H9 (cell line): ENCODE data around the gene TESK2. TPM values are rescaled to one million over a fixed set of nuclear protein-coding genes. Genes with fewer than 3 reads are reported as not detected.

Experiments used
- DNase-seq: peaks from one replicate; pipeline ENCODE4 v3.0.0-alpha.2; 2017
- H2AFZ ChIP-seq: one replicate; pipeline ENCODE4 v1.6.1; 2013; ENCODE audit warnings: mild to moderate bottlenecking, low read length, control low read depth, moderate library complexity
- H2AK5ac ChIP-seq: 2 replicates; pipeline ENCODE4 v1.6.1; 2013; ENCODE audit warnings: low read length, control low read depth, mixed read lengths; ENCODE audit not compliant: insufficient read length
- H2BK120ac ChIP-seq: one replicate; pipeline ENCODE4 v1.6.1; 2013; ENCODE audit warnings: low read depth, mild to moderate bottlenecking, low read length, control low read depth, inconsistent platforms; ENCODE audit not compliant: poor library complexity, severe bottlenecking
- H2BK12ac ChIP-seq: 2 replicates; pipeline ENCODE4 v1.6.1; 2013; ENCODE audit warnings: low read length, control low read depth, mixed read lengths, low read depth; ENCODE audit not compliant: insufficient read length
- H2BK15ac ChIP-seq: 2 replicates; pipeline ENCODE4 v1.6.1; 2013; ENCODE audit warnings: low read depth, low read length, control low read depth
- H2BK20ac ChIP-seq: one replicate; pipeline ENCODE4 v1.6.1; 2013; ENCODE audit warnings: low read depth, mild to moderate bottlenecking, low read length, control low read depth, inconsistent platforms; ENCODE audit not compliant: poor library complexity, severe bottlenecking
- H2BK5ac ChIP-seq: 2 replicates; pipeline ENCODE4 v1.6.1; 2013; ENCODE audit warnings: low read length, control low read depth, mixed read lengths; ENCODE audit not compliant: insufficient read length
- H3K14ac ChIP-seq: 2 replicates; pipeline ENCODE4 v1.6.1; 2013; ENCODE audit warnings: low read length, control low read depth; ENCODE audit not compliant: insufficient read depth
- H3K18ac ChIP-seq: 2 replicates; pipeline ENCODE4 v1.6.1; 2013; ENCODE audit warnings: low read depth, mild to moderate bottlenecking, mixed read lengths, low read length, control low read depth; ENCODE audit not compliant: insufficient read length
- H3K23ac ChIP-seq: 2 replicates; pipeline ENCODE4 v1.6.1; 2013; ENCODE audit warnings: low read length, control low read depth, mixed read lengths, low read depth; ENCODE audit not compliant: insufficient read length
- H3K23me2 ChIP-seq: 2 replicates; pipeline ENCODE4 v1.6.1; 2013; ENCODE audit warnings: low read depth, mild to moderate bottlenecking, mixed read lengths, low read length, control low read depth; ENCODE audit not compliant: insufficient read length, poor library complexity, severe bottlenecking
- H3K27ac ChIP-seq: 2 replicates; pipeline ENCODE4 v1.5.1; 2013; ENCODE audit warnings: low read length, control low read depth, mixed read lengths, low read depth; ENCODE audit not compliant: insufficient read length
- H3K27me3 ChIP-seq: 2 replicates; pipeline ENCODE4 v1.6.1; 2013; ENCODE audit warnings: low read length, control low read depth, inconsistent platforms; ENCODE audit not compliant: insufficient read depth
- H3K4ac ChIP-seq: 2 replicates; pipeline ENCODE4 v1.6.1; 2013; ENCODE audit warnings: low read depth, mild to moderate bottlenecking, control low read depth, inconsistent platforms, low read length, moderate library complexity
- H3K4me1 ChIP-seq: 2 replicates; pipeline ENCODE4 v1.6.1; 2013; ENCODE audit warnings: low read length, control low read depth, inconsistent platforms; ENCODE audit not compliant: insufficient read depth
- H3K4me2 ChIP-seq: 2 replicates; pipeline ENCODE4 v1.6.1; 2013; ENCODE audit warnings: low read length, control low read depth, mixed read lengths; ENCODE audit not compliant: insufficient read length, insufficient read depth
- H3K56ac ChIP-seq: 2 replicates; pipeline ENCODE4 v1.6.1; 2013; ENCODE audit warnings: low read depth, mild to moderate bottlenecking, mixed read lengths, low read length, control low read depth; ENCODE audit not compliant: insufficient read length
- H3K79me1 ChIP-seq: 2 replicates; pipeline ENCODE4 v1.6.1; 2013; ENCODE audit warnings: low read depth, mild to moderate bottlenecking, moderate library complexity, low read length, control low read depth, inconsistent platforms; ENCODE audit not compliant: insufficient read depth, poor library complexity, severe bottlenecking
- H3K79me2 ChIP-seq: 2 replicates; pipeline ENCODE4 v1.6.1; 2013; ENCODE audit warnings: low read length, control low read depth, inconsistent platforms; ENCODE audit not compliant: insufficient read depth
- H3K9ac ChIP-seq: 2 replicates; pipeline ENCODE4 v1.6.1; 2013; ENCODE audit warnings: low read length, control low read depth, mixed read lengths; ENCODE audit not compliant: insufficient read length; ENCODE audit errors: extremely low read depth
- H3K9me3 ChIP-seq: one replicate; pipeline ENCODE4 v1.6.1; 2013; ENCODE audit warnings: low read depth, low read length, inconsistent platforms; ENCODE audit not compliant: control insufficient read depth
- H3T11ph ChIP-seq: one replicate; pipeline ENCODE4 v1.6.1; 2013; ENCODE audit warnings: mild to moderate bottlenecking, low read length, control low read depth, inconsistent platforms
- H4K20me1 ChIP-seq: one replicate; pipeline ENCODE4 v1.6.1; 2013; ENCODE audit not compliant: control insufficient read depth, insufficient read length, insufficient read depth
- H4K5ac ChIP-seq: 2 replicates; pipeline ENCODE4 v1.6.1; 2013; ENCODE audit warnings: low read depth, mild to moderate bottlenecking, mixed read lengths, low read length, control low read depth; ENCODE audit not compliant: insufficient read length
- H4K8ac ChIP-seq: replicated peaks from 2 replicates; pipeline ENCODE4 v1.6.1; 2013; ENCODE audit warnings: low read length, control low read depth, mixed read lengths, low read depth; ENCODE audit not compliant: insufficient read length
- H4K91ac ChIP-seq: 2 replicates; pipeline ENCODE4 v1.6.1; 2013; ENCODE audit warnings: low read depth, mild to moderate bottlenecking, moderate library complexity, mixed read lengths, low read length, control low read depth; ENCODE audit not compliant: insufficient read length
- H3K27ac Mint-ChIP-seq, 3 experiments: 2 replicates in 2 of 3; 3 replicates in 1 of 3; pipeline ENCODE4 v1.8.0; 2020 to 2021; ENCODE audit warnings: mixed read lengths in 3 of 3, mild to moderate bottlenecking in 1 of 3, moderate library complexity in 1 of 3
- H3K27me3 Mint-ChIP-seq: 2 replicates; pipeline ENCODE4 v1.8.0; 2021; ENCODE audit warnings: low read depth, mild to moderate bottlenecking, moderate library complexity, mixed read lengths
- H3K36me3 Mint-ChIP-seq, 3 experiments: 2 replicates in 2 of 3; 3 replicates in 1 of 3; pipeline ENCODE4 v1.8.0; 2020 to 2021; ENCODE audit warnings: low read depth in 3 of 3, mixed read lengths in 3 of 3; ENCODE audit not compliant: insufficient read depth in 1 of 3
- H3K4me1 Mint-ChIP-seq, 2 experiments: 2 replicates each; pipeline ENCODE4 v1.8.0; 2020; ENCODE audit warnings: mixed read lengths in 2 of 2
- H3K4me3 Mint-ChIP-seq, 2 experiments: 2 replicates in 1 of 2; 3 replicates in 1 of 2; pipeline ENCODE4 v1.8.0; 2020 to 2021; ENCODE audit warnings: mild to moderate bottlenecking in 2 of 2, mixed read lengths in 2 of 2, moderate library complexity in 1 of 2
- H3K9me3 Mint-ChIP-seq, 2 experiments: 2 replicates in 1 of 2; 3 replicates in 1 of 2; pipeline ENCODE4 v1.8.0; 2020; ENCODE audit warnings: mild to moderate bottlenecking in 2 of 2, mixed read lengths in 2 of 2, moderate library complexity in 1 of 2
- CTCF ChIP-seq: fragments of 200-600 bp; sonication (generic); conservative IDR thresholded peaks from 3 replicates; pipeline ENCODE4 v1.8.0; 2021; ENCODE audit warnings: antibody characterized with exemption, mild to moderate bottlenecking
- WGBS: extraction: QIAGEN DNeasy Blood & Tissue Kit; methylation state at CpG from one replicate; pipeline ENCODE4 v1.1.7; 2013; ENCODE audit warnings: missing lambda C conversion rate, low lambda C conversion rate, mixed read lengths; ENCODE audit not compliant: insufficient read length; ENCODE audit errors: extremely low coverage; 5-methylcytosine and 5-hydroxymethylcytosine counted together
- total RNA-seq: library from RNA; stranded (reverse); gene quantifications from 2 replicates; pipeline ENCODE4 v1.2.1, GENCODE V29; 2021

The TESK2 gene
- total RNA-seq, 1 experiment from 2014 or later, result 7.2 TPM

- no peaks in the 10 kb centered on the region for H3K27me3 Mint-ChIP-seq
- H3K9me3 ChIP-seq, result no peaks in the 10 kb centered on the region
- no peaks in the 10 kb centered on the region for H3K9me3 Mint-ChIP-seq
- H2BK5ac ChIP-seq, result no peak overlapping the region
- H3K4me1 ChIP-seq, result no peaks in the 10 kb centered on the region
- no peak overlapping the region for H2AK5ac ChIP-seq
- no peak overlapping the region for H4K8ac ChIP-seq
- no peak overlapping the region for H3K27ac ChIP-seq
- no peak overlapping the region for H2BK15ac ChIP-seq
- no peak overlapping the region for H3K18ac ChIP-seq
- H3K79me2 ChIP-seq, result no peaks in the 10 kb centered on the region
- no peak overlapping the region for H4K91ac ChIP-seq
- no peak overlapping the region for H4K5ac ChIP-seq
- no peaks in the 10 kb centered on the region for H3K4me1 Mint-ChIP-seq
- no peak overlapping the region for H2AFZ ChIP-seq
- H3T11ph ChIP-seq, result no peak overlapping the region
- no peak overlapping the region for H2BK12ac ChIP-seq
- no peak overlapping the region for H2BK120ac ChIP-seq
- TF ChIP-seq CTCF, result no peak
- no peak overlapping the region for H3K4me2 ChIP-seq
- WGBS, result no CpG with 5 or more reads among the region's 4 CpGs
- no peak overlapping the region for H3K56ac ChIP-seq
- H3K4me3 Mint-ChIP-seq, result no peak overlapping the region
- no peak overlapping the region for H3K14ac ChIP-seq
- H3K9ac ChIP-seq, result no peak overlapping the region
- DNase-seq, result no peak
- no peaks in the 10 kb centered on the region for H3K79me1 ChIP-seq
- no peaks in the 10 kb centered on the region for H3K27me3 ChIP-seq
- no peaks in the 10 kb centered on the region for H3K23me2 ChIP-seq
- no peak overlapping the region; a peak in 1 of 7 replicates for H3K27ac Mint-ChIP-seq
- no peak overlapping the region for H3K4ac ChIP-seq
- H2BK20ac ChIP-seq, result no peak overlapping the region
- H3K36me3 Mint-ChIP-seq, result no peaks in the 10 kb centered on the region
- H4K20me1 ChIP-seq, result no peaks in the 10 kb centered on the region
- no peak overlapping the region for H3K23ac ChIP-seq
Observed at GRCh38 chr1:45380125-45380524, 110.8 kb downstream of the TESK2 start.
